Spleen (tissue), 7 donors: ENCODE data around the gene PTPRT.

Source experiments
- CTCF ChIP-seq, 11 experiments: fragments of 200-600 bp in 7 of 11; fragments of 450-650 bp in 4 of 11; sonication (generic) in 4 of 11; IDR thresholded peaks in 8 of 11; conservative IDR thresholded peaks in 3 of 11; 1 replicate in 7 of 11; 2 replicates in 4 of 11; pipeline versions ENCODE4 v1.4.0 to v1.8.0; 2016 to 2021; ENCODE audit warnings: antibody characterized with exemption in 11 of 11, inconsistent platforms in 4 of 11, mild to moderate bottlenecking in 1 of 11
- POLR2A ChIP-seq, 3 donors: fragments of 450-650 bp; IDR thresholded peaks; one replicate each; pipeline ENCODE4 v1.5.1; 2017; ENCODE audit warnings: antibody characterized with exemption in 3 of 3, mild to moderate bottlenecking in 1 of 3
- POLR2AphosphoS5 ChIP-seq, 3 donors: sonication (generic); formaldehyde crosslinking; IDR thresholded peaks; one replicate each; pipeline ENCODE4 v1.5.1; 2017; ENCODE audit warnings: antibody characterized with exemption in 3 of 3
- donor health status: DM: no; HTN: no; CAD: no; lungs with moderate emphysema.
- donor health status: DM: no; HTN: no; CAD: no.
- donor health status: DM: no; HTN: no; CAD: no.

- TF ChIP-seq CTCF (IDR thresholded peaks at IDR 0.05 in 8 of 11, conservative IDR thresholded peaks at IDR 0.05 in 3 of 11) (no peak), POLR2AphosphoS5 (IDR thresholded peaks at IDR 0.05) (no peak), POLR2A (IDR thresholded peaks at IDR 0.05) (no peak)
Measured at GRCh38 chr20:42510686-42511085, 679.0 kb downstream of the PTPRT start.
